RWPE2 (cell line): ENCODE results near the gene ALX4.

Source experiments
- ATAC-seq: fragments of 200-7000 bp; cut with Tn5 transposase; 3 replicates; pipeline ENCODE4 v1.9.1; 2021; ENCODE audit warnings: low read depth
- DNase-seq: peaks from one replicate; pipeline ENCODE4 v3.0.0-alpha.2; 2020; ENCODE audit warnings: low spot score
- H3K27ac ChIP-seq: fragments of 450-650 bp; 2 replicates; pipeline ENCODE4 v1.5.1; 2017; ENCODE audit warnings: mild to moderate bottlenecking; ENCODE audit not compliant: poor library complexity, severe bottlenecking
- H3K27me3 ChIP-seq: fragments of 250-450 bp; sonication (Bioruptor Pico); 2 replicates; pipeline ENCODE4 v1.5.1; 2021; ENCODE audit warnings: mild to moderate bottlenecking, moderate library complexity; ENCODE audit not compliant: insufficient read depth, poor library complexity, severe bottlenecking
- H3K36me3 ChIP-seq: fragments of 250-450 bp; sonication (Bioruptor Pico); 2 replicates; pipeline ENCODE4 v1.5.1; 2020; ENCODE audit warnings: low read depth, mild to moderate bottlenecking, moderate library complexity
- H3K4me1 ChIP-seq: fragments of 250-450 bp; sonication (Bioruptor Pico); 2 replicates; pipeline ENCODE4 v1.5.1; 2021; ENCODE audit warnings: mild to moderate bottlenecking, moderate library complexity; ENCODE audit not compliant: insufficient read depth, poor library complexity, severe bottlenecking
- H3K4me3 ChIP-seq: fragments of 250-450 bp; sonication (Bioruptor Pico); 2 replicates; pipeline ENCODE4 v1.5.1; 2021; ENCODE audit warnings: mild to moderate bottlenecking, moderate library complexity; ENCODE audit not compliant: severe bottlenecking
- H3K9me3 ChIP-seq: fragments of 250-450 bp; sonication (Bioruptor Pico); 2 replicates; pipeline ENCODE4 v1.5.1; 2021; ENCODE audit warnings: mild to moderate bottlenecking, moderate library complexity; ENCODE audit not compliant: severe bottlenecking
- TF ChIP-seq, protein P1 (sequence below): fragments of 450-650 bp; IDR thresholded peaks from one replicate; pipeline ENCODE4 v1.5.1; 2017; ENCODE audit warnings: mild to moderate bottlenecking, moderate library complexity; ENCODE audit not compliant: poor library complexity, severe bottlenecking

ALX4 gene

DNA sequence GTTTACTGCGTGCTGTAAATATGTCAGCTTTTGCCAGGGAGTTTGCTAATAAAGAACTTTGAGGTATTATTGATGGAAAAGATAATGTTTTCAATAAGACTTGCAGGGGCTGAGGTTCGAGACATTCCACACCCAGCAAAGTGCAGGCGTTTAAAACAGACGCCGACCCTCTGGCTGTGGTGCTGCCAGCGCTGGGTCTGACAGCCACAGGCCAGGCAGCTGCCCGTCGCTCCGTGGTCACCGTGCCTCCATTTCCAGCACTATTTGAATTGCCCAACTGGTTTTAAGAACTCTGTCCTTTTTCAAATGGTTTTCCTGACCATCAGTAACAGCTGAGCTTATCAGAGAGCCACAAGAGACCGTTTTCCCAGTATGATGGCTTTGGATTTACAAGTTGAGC, 28.1 kb upstream of the ALX4 start:
- H3K4me3 ChIP-seq: no peak overlapping the region
- no peaks in the 10 kb centered on the region for H3K36me3 ChIP-seq
- DNase-seq: no peak
- no peak for ATAC-seq
- no peak overlapping the region for H3K27ac ChIP-seq
- H3K4me1 ChIP-seq: no peaks in the 10 kb centered on the region
- peaks cover 69% of the 10 kb centered on the region for H3K27me3 ChIP-seq
- H3K9me3 ChIP-seq: no peaks in the 10 kb centered on the region
- TF ChIP-seq, protein P1, sequence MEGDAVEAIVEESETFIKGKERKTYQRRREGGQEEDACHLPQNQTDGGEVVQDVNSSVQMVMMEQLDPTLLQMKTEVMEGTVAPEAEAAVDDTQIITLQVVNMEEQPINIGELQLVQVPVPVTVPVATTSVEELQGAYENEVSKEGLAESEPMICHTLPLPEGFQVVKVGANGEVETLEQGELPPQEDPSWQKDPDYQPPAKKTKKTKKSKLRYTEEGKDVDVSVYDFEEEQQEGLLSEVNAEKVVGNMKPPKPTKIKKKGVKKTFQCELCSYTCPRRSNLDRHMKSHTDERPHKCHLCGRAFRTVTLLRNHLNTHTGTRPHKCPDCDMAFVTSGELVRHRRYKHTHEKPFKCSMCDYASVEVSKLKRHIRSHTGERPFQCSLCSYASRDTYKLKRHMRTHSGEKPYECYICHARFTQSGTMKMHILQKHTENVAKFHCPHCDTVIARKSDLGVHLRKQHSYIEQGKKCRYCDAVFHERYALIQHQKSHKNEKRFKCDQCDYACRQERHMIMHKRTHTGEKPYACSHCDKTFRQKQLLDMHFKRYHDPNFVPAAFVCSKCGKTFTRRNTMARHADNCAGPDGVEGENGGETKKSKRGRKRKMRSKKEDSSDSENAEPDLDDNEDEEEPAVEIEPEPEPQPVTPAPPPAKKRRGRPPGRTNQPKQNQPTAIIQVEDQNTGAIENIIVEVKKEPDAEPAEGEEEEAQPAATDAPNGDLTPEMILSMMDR: no peak

DNA sequence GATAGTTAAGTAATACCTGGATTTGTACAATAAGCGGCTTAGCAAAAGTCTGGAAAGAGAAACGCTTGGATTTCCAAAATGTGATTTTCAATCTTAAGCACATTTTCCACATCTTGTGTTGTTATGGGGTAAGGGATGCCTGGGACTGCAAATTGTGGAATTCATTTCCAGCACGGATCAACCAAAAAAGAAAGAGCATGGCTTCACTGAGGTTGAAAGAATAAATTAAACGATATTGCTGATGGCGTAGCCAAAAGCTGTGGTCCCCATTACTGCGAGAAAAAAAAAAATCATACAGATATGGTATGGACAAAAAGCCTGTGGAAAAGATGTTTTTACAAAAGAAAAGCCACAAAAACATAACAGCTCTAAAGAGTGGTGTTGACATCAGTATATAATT, 26.0 kb upstream of the ALX4 start:
- Histone ChIP-seq H3K4me3 (no peak overlapping the region), H3K36me3 (no peaks in the 10 kb centered on the region), H3K27me3 (peaks cover 68% of the 10 kb centered on the region), H3K4me1 (no peaks in the 10 kb centered on the region), H3K9me3 (no peaks in the 10 kb centered on the region), H3K27ac (no peak overlapping the region)
- no peak for ATAC-seq
- TF ChIP-seq, protein P1: no peak
- DNase-seq: no peak

DNA sequence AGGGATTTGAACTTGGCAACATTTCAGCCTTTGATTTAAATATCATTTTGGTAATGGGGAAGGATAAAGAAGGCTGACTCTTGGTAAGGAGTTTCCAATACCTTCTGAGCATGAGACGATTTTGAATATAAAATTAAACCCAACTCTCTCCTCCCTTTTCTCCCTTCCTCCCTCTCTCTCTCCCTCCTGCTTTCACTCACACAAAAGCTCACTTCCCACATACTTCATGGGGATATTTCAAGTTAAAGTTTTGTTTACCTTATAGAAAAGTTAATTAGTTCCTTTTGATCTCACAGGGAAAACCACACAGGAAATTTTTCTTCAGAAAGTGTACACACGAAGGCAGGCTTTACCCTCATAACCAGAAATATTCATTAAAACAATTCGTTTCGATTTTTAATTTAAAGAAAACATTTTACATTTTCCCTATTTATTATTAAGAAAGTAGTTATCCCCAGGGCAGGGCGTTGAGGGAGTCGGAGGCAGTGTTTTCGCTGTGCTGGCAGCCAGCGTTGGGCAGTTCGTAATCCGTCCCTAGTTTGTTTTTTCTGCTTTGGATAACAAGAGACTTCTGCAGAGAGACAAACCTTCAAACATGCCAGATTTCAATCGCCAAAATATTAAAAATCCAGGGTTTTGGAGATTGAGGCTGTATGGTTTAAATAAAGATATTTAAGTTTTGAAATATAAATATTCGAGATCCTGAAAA, 25.3 kb upstream of the ALX4 start:
- H3K36me3 ChIP-seq: no peaks in the 10 kb centered on the region
- H3K27ac ChIP-seq: no peak overlapping the region
- H3K4me3 ChIP-seq: no peak overlapping the region
- H3K27me3 ChIP-seq: peaks cover 71% of the 10 kb centered on the region
- no peaks in the 10 kb centered on the region for H3K9me3 ChIP-seq
- TF ChIP-seq, protein P1: no peak
- DNase-seq (no peak), ATAC-seq (no peak)
- H3K4me1 ChIP-seq: no peaks in the 10 kb centered on the region

DNA sequence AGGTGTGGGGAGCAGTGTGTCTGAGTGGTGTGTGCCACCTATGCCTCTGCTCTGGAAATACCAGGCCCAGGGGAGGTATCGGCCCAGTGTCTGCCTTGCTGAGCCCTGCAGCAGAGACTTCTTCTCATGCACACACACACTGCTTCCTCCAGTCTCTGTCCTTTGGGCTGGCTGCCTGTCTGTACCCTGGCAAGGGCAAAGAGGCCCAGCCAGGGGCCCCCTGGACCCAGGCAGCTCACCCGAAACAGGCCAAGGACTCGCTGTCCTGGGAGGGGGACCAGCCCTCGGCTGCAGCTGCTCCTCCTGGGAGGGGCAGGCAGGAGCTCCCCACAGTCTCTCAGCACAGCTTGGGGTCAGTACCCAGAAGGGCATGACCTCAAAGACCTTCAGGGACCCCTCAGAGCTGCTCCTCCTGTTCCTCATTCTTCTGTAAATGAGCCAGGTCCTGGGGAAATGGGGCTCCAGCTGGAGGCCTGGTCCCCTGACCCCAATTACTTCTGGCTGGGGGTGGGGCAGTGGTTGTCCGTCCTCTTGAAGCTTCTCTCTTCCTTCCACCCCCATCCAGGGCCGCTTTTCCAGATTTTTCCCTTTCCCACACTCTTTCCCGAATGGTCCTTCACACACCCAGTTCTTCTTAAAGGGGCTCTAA, 24.5 kb upstream of the ALX4 start:
- TF ChIP-seq, protein P1: no peak
- Histone ChIP-seq H3K27me3 (peaks cover 75% of the 10 kb centered on the region), H3K27ac (no peak overlapping the region), H3K4me1 (no peaks in the 10 kb centered on the region), H3K9me3 (no peaks in the 10 kb centered on the region), H3K4me3 (no peak overlapping the region), H3K36me3 (no peaks in the 10 kb centered on the region)
- no peak for ATAC-seq
- peak; percentile 26 for DNase-seq
